GM12878 (cell line): ENCODE data around the gene ATP8A1. TPM values are rescaled to one million over a fixed set of nuclear protein-coding genes. Genes with fewer than 3 reads are reported as not detected.

Experiments used
- CBX3 ChIP-seq: fragments of 200-600 bp; sonication (generic); IDR thresholded peaks from 2 replicates; pipeline ENCODE4 v1.6.1; 2016; ENCODE audit warnings: low read depth, borderline replicate concordance
- CHD4 ChIP-seq: fragments of 200-600 bp; sonication (generic); IDR thresholded peaks from 2 replicates; pipeline ENCODE4 v1.6.1; 2016; ENCODE audit warnings: mild to moderate bottlenecking
- FOXK2 ChIP-seq: fragments of 450-650 bp; IDR thresholded peaks from 2 replicates; pipeline ENCODE4 v1.6.1; 2017; ENCODE audit warnings: mild to moderate bottlenecking, moderate library complexity
- HDAC6 ChIP-seq: fragments of 200-600 bp; sonication (generic); IDR thresholded peaks from one replicate; pipeline ENCODE4 v1.8.0; 2017; ENCODE audit warnings: antibody characterized with exemption; ENCODE audit not compliant: unreplicated experiment
- IKZF1 ChIP-seq: fragments of 450-650 bp; conservative IDR thresholded peaks from 2 replicates; pipeline ENCODE4 v1.6.1; 2017; ENCODE audit warnings: antibody characterized with exemption, mild to moderate bottlenecking
- IKZF2 ChIP-seq, 2 experiments: fragments of 450-650 bp; IDR thresholded peaks; 2 replicates each; pipeline ENCODE4 v1.6.1; 2017; ENCODE audit warnings: mild to moderate bottlenecking in 2 of 2, moderate library complexity in 2 of 2
- PAX8 ChIP-seq: fragments of 450-650 bp; IDR thresholded peaks from 2 replicates; pipeline ENCODE4 v1.6.1; 2017; ENCODE audit warnings: mild to moderate bottlenecking, moderate library complexity
- SIX5 ChIP-seq: IDR thresholded peaks from 2 replicates; pipeline ENCODE4 v1.6.1; 2011; ENCODE audit warnings: mild to moderate bottlenecking, low read depth, low read length, moderate library complexity; ENCODE audit not compliant: severe bottlenecking
- TAF1 ChIP-seq: IDR thresholded peaks from 2 replicates; pipeline ENCODE4 v1.6.1; 2011; ENCODE audit warnings: mild to moderate bottlenecking, low read depth, low read length, borderline replicate concordance
- TCF12 ChIP-seq: IDR thresholded peaks from 2 replicates; pipeline ENCODE4 v1.6.1; 2011; ENCODE audit warnings: low read depth, mild to moderate bottlenecking, low read length
- YBX1 ChIP-seq: fragments of 450-650 bp; IDR thresholded peaks from 2 replicates; pipeline ENCODE4 v1.6.1; 2016; ENCODE audit warnings: antibody characterized with exemption
- ZBED1 ChIP-seq: IDR thresholded peaks from 2 replicates; pipeline ENCODE4 v1.6.1; 2016; ENCODE audit warnings: borderline replicate concordance
- polyA plus RNA-seq, 11 experiments: library from polyadenylated mRNA; depleted of rRNA in 4 of 11; unstranded in 6 of 11; stranded (reverse) in 5 of 11; fragments of >200 nt; fragmentation: Nextera tagmentation in 4 of 11; fragmentation: Illumina TruSeq in 1 of 11; extraction: Ambion mirVana in 4 of 11; extraction: Trizol in 1 of 11; gene quantifications; 1 replicate in 1 of 11; 2 replicates in 10 of 11; pipeline versions ENCODE4 v1.2.1 to v1.2.3, GENCODE V29; 2011 to 2016; ENCODE audit warnings: inconsistent platforms in 2 of 11, missing spikeins in 2 of 11, low read depth in 1 of 11
- total RNA-seq, 4 experiments: library from RNA; depleted of rRNA in 3 of 4; stranded (reverse); fragments of >200 nt in 3 of 4; fragmentation: Illumina TruSeq in 1 of 4; extraction: Trizol in 1 of 4; gene quantifications; 2 replicates each; pipeline versions ENCODE4 v1.2.1 to v1.2.3, GENCODE V29; 2013 to 2021
- TF ChIP-seq, protein P1 (sequence below): fragments of 150-350 bp; IDR thresholded peaks from 2 replicates; pipeline ENCODE4 v1.6.1; 2016; ENCODE audit warnings: low read depth, low read length
- TF ChIP-seq, protein P2 (sequence below): IDR thresholded peaks from 2 replicates; pipeline ENCODE4 v1.6.1; 2012; ENCODE audit warnings: improper control_type of control experiment, low read depth, low read length; ENCODE audit not compliant: insufficient replicate concordance
- TF ChIP-seq, protein P3 (sequence below): IDR thresholded peaks from 2 replicates; pipeline ENCODE4 v1.6.1; 2011; ENCODE audit warnings: borderline replicate concordance, low read depth, mild to moderate bottlenecking, moderate library complexity, low read length; ENCODE audit not compliant: insufficient read depth, poor library complexity, severe bottlenecking
- TF ChIP-seq, protein P4 (sequence below): IDR thresholded peaks from 2 replicates; pipeline ENCODE4 v1.6.1; 2012; ENCODE audit warnings: mild to moderate bottlenecking, low read depth, low read length

ATP8A1 gene
- total and polyA plus RNA-seq, 10 of the 15 experiments (the other 5 are each of a cell fraction or from before 2014, with no cell fraction given) = 9.0 to 116 (median 37.3) TPM

DNA sequence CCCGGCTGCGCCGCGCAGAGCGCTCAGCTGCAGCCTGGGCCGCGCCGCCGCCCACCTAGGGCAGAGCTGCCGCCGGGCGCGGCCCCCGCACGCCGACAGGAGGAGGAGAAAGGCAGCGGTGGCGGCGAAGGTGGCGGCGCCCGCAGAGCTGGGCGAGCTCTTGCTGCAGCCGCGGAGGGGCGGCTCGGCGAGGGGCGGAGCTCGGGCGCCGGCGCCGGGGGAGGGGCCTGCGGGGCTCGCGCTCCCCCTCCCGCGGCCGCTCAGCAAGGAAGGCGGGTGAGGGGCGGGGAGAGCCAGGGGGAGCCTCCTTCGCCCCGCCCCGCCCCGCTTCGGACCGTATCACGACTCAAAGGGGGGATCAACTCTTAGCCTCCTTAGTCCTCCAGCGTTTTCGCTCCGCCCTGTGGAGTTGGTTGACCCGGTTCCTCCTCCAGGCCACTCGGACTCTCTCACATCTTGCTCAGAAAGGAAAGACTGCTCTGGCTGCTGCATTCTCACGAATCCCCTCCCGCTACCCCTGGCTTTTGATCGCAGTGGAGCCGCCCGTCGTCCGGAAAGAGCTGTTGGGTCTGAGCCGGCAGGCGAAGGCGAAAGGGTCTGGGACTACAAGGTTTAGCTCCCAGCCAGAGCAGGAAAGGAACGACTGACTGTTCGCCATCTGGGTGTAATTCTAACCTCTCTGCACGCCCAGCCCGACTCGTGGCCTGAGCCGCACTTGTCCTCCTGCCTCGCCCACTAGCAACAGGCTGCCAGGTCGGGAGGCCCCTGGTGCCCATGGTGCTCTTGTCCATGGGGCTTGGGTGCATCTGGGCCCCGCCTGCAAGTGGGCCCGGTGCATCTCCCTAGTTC, at the start of gene ATP8A1 (continued):
- TF ChIP-seq, protein P1, sequence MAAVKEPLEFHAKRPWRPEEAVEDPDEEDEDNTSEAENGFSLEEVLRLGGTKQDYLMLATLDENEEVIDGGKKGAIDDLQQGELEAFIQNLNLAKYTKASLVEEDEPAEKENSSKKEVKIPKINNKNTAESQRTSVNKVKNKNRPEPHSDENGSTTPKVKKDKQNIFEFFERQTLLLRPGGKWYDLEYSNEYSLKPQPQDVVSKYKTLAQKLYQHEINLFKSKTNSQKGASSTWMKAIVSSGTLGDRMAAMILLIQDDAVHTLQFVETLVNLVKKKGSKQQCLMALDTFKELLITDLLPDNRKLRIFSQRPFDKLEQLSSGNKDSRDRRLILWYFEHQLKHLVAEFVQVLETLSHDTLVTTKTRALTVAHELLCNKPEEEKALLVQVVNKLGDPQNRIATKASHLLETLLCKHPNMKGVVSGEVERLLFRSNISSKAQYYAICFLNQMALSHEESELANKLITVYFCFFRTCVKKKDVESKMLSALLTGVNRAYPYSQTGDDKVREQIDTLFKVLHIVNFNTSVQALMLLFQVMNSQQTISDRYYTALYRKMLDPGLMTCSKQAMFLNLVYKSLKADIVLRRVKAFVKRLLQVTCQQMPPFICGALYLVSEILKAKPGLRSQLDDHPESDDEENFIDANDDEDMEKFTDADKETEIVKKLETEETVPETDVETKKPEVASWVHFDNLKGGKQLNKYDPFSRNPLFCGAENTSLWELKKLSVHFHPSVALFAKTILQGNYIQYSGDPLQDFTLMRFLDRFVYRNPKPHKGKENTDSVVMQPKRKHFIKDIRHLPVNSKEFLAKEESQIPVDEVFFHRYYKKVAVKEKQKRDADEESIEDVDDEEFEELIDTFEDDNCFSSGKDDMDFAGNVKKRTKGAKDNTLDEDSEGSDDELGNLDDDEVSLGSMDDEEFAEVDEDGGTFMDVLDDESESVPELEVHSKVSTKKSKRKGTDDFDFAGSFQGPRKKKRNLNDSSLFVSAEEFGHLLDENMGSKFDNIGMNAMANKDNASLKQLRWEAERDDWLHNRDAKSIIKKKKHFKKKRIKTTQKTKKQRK = no peak
- TF ChIP-seq IKZF2 (IDR thresholded peaks at IDR 0.05) (peak in 1 of 2 experiments; percentile 41; a peak in 1 of 4 replicates), HDAC6 (no peak), IKZF1 (peak; percentile 73), CHD4 (no peak), FOXK2 (peak; percentile 100), TAF1 (peak; percentile 89), YBX1 (no peak), CBX3 (no peak), ZBED1 (peak; percentile 40; the same call in 1 of the 2 replicates), TCF12 (no peak), SIX5 (peak; percentile 53), PAX8 (no peak)
- TF ChIP-seq, protein P2, sequence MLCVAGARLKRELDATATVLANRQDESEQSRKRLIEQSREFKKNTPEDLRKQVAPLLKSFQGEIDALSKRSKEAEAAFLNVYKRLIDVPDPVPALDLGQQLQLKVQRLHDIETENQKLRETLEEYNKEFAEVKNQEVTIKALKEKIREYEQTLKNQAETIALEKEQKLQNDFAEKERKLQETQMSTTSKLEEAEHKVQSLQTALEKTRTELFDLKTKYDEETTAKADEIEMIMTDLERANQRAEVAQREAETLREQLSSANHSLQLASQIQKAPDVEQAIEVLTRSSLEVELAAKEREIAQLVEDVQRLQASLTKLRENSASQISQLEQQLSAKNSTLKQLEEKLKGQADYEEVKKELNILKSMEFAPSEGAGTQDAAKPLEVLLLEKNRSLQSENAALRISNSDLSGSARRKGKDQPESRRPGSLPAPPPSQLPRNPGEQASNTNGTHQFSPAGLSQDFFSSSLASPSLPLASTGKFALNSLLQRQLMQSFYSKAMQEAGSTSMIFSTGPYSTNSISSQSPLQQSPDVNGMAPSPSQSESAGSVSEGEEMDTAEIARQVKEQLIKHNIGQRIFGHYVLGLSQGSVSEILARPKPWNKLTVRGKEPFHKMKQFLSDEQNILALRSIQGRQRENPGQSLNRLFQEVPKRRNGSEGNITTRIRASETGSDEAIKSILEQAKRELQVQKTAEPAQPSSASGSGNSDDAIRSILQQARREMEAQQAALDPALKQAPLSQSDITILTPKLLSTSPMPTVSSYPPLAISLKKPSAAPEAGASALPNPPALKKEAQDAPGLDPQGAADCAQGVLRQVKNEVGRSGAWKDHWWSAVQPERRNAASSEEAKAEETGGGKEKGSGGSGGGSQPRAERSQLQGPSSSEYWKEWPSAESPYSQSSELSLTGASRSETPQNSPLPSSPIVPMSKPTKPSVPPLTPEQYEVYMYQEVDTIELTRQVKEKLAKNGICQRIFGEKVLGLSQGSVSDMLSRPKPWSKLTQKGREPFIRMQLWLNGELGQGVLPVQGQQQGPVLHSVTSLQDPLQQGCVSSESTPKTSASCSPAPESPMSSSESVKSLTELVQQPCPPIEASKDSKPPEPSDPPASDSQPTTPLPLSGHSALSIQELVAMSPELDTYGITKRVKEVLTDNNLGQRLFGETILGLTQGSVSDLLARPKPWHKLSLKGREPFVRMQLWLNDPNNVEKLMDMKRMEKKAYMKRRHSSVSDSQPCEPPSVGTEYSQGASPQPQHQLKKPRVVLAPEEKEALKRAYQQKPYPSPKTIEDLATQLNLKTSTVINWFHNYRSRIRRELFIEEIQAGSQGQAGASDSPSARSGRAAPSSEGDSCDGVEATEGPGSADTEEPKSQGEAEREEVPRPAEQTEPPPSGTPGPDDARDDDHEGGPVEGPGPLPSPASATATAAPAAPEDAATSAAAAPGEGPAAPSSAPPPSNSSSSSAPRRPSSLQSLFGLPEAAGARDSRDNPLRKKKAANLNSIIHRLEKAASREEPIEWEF = no peak
- TF ChIP-seq, protein P3, sequence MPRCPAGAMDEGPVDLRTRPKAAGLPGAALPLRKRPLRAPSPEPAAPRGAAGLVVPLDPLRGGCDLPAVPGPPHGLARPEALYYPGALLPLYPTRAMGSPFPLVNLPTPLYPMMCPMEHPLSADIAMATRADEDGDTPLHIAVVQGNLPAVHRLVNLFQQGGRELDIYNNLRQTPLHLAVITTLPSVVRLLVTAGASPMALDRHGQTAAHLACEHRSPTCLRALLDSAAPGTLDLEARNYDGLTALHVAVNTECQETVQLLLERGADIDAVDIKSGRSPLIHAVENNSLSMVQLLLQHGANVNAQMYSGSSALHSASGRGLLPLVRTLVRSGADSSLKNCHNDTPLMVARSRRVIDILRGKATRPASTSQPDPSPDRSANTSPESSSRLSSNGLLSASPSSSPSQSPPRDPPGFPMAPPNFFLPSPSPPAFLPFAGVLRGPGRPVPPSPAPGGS = no peak
- TF ChIP-seq, protein P4, sequence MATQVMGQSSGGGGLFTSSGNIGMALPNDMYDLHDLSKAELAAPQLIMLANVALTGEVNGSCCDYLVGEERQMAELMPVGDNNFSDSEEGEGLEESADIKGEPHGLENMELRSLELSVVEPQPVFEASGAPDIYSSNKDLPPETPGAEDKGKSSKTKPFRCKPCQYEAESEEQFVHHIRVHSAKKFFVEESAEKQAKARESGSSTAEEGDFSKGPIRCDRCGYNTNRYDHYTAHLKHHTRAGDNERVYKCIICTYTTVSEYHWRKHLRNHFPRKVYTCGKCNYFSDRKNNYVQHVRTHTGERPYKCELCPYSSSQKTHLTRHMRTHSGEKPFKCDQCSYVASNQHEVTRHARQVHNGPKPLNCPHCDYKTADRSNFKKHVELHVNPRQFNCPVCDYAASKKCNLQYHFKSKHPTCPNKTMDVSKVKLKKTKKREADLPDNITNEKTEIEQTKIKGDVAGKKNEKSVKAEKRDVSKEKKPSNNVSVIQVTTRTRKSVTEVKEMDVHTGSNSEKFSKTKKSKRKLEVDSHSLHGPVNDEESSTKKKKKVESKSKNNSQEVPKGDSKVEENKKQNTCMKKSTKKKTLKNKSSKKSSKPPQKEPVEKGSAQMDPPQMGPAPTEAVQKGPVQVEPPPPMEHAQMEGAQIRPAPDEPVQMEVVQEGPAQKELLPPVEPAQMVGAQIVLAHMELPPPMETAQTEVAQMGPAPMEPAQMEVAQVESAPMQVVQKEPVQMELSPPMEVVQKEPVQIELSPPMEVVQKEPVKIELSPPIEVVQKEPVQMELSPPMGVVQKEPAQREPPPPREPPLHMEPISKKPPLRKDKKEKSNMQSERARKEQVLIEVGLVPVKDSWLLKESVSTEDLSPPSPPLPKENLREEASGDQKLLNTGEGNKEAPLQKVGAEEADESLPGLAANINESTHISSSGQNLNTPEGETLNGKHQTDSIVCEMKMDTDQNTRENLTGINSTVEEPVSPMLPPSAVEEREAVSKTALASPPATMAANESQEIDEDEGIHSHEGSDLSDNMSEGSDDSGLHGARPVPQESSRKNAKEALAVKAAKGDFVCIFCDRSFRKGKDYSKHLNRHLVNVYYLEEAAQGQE = no peak
